Fibroblast of skin of abdomen (primary cell): ENCODE measurements around the gene FOXO6.

Experiments used
- DNase-seq: peaks from one replicate; pipeline ENCODE4 v3.0.0-alpha.2; 2013

FOXO6 gene

DNA sequence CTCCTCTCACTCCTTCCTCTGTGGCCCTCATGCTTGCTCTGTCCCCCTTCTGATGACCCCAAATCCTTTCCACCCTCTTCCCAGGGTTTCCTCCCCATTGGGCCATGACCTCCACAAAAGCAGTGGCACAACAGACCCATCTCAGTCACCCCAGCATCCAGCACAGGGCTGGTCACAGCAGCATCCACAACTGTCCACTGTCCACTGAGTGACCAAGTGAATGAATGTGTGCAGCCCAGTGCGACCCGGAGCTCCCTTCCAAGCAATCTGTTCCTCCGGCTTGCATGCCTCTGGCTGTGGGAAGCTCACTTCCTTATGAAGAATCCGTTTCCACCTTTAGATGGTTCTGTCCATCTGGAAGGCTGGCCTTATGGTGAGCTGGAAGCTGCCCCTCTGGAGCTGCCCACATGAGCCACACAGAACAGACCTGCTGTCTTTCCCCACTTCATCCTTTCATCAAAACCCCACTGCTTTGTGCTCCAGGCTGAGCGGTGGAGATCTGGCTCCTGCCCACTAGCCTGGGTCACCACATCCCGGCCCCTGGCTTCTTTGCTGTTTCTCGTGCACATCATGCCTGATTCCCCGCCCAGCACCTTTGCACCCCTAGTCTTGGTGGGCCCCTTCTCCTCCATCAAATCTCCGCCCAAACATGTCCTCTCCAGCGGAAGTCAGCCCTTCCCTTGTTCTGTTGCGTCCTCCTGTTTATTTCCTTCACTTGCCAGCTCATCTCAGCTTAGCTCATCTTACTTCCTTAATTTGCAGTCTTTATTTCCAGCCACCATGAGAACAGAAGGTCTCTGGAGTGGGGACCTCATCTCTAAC is 66.9 kb downstream of the FOXO6 start:
- no peak for DNase-seq

DNA sequence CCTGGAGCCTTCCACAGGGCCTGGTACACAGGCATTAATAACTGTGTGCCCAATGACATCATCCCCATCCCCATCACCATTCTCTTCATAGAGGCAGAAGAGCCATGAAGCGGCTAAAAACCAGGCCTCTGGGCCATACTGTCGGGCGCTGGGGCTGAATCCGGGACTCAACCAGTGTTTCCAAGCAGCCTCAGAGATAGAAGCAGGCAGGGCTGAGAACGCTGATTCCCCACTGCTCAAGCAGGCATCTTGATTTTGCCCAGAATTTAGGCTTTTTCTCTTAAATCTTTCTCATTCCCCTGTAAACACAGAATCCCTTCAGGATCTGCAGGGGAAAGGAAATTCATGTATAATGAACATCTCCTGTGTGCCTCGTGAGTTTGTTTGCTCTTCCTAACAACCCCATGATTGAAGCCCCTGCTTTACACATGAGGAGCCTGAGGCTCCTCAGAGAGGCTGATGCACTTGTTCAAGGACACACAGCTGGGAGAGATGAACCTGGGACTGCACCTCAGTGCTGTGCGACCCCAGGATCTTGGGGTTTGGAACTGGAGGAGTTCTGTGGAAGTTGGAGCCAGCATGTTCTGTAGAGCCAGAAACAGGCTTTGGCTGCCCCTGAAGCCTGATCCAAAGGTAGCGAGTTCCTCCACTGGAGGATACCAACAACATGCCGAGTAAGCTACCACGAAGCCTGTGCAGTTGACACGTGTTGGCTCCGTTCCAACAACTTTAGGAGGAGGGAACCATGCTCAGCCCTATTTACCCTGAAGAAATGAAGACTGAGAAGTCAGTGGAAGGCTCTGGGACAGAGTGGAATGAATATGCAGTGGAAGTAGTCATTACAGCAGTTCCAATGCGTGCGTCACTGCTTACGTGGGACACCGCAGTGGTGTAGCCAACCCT is 67.8 kb downstream of the FOXO6 start:
- no peak for DNase-seq

- DNase-seq: no peak
These were observed 68.4 kb downstream of the FOXO6 start for GRCh38 chr1:41429641-41430035.

DNA sequence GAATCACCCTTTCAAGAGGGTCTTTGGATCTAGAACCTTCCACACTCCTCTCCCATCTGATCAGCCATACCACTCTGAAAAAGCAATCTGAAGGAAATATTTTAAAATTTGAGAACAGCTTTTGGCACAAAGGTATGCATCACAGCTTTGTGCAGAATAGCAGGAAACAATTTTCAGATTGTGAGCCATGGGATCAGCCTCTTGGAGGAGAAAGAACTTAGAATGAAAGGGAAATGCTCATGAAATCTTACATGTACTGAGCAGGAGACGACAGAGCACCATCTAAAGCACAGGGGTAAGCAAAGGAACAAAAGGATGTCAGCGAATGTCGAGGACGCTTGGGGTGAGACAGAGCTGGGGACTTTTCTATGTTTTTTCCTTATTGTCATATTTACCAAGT is 68.8 kb downstream of the FOXO6 start:
- DNase-seq: no peak

DNA sequence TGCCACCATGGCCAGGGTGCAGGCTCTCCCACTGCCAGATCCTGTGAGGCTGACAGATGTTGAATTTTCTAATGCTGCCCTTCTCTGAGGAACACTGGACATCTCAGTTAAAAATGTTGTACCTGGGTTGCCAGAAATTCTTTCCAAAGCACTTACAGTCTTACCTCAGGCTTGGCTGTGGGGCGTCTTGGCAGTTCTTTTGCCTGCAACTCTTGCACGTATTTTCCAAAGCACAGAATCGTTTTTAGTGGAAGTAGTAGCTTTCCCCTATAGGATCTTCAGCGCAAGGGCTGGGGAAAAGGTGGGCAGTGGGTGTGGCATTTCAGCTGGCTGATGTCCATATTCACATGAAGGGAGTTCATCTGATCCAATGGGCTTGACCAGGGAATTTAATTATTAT is 69.3 kb downstream of the FOXO6 start:
- no peak for DNase-seq

DNA sequence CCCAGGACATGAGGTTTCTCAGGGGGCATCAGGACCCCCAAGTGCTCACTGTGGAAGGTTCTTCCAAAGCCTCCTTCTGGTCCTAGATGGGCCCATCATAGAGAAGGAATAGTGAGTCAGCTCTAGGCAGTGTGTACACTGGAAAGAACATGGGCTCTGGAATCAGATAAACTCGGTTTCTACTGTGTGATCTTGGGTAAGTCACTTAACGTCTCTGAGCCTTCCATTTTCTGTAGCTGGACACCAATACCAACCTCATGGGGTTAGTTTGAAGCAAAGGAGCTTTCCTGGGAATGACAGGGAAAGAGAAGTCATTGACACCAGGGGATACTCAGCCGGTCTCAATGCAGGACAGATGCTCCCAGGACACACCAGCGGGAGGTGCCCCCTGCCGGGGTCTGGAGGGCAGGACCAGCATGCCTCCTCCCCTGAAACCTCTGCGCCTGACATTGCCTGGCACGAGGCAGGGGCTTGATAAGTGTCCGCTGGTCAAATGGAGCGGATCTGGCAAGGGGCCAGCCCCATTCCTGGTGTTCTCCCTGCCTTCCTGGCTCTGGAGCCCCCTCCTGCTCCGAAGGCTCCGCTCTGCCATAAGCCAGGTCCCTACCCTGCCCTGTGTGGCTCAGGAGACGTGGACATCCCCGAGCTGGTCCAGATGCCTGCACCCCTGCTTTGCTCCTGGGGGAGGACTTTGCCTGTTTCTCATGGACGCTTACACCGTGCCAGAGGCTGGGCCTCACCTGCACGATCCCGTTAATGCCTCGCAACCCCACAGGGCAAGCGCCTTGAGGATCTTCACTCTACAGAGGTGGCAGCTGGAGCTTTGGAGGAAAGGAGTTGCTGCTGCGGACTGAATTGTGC is 70.5 kb downstream of the FOXO6 start:
- no peak for DNase-seq
